ENCODE measurements around the gene RALGPS2. TPM values are rescaled to one million over a fixed set of nuclear protein-coding genes. Genes with fewer than 3 reads are reported as not detected.

The RALGPS2 gene
- total and polyA plus RNA-seq, 2 of the 13 experiments (the other 11 are each of a cell fraction or from before 2014, with no cell fraction given) = 15.6 to 36.0 TPM

DNA sequence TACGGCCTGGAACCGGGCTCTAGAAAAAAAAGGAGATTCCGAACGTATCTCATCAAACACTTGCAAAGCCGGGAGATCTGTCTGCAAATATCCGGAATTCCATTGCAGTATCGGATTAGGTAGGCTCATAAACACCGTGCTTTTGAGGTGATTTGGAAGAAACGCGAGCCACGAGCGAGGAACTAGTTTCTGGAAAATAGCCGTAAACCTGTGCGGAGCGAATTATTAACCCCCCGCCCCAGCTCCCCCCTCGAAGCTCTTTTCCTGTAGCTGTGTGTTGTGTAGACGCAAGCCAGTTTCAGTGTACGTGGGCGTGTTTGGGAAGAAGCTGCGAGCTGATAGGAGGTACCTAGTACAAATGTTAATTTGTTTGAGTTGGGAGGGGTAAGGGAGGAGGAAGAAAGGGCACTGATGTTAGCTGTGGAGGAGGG is 1.1 kb downstream of the RALGPS2 start (continued):
- TF ChIP-seq STAG1 (CRISPR knock-in tag; IDR thresholded peaks at IDR 0.05) (no peak), SMC3 (IDR thresholded peaks at IDR 0.05; ENCODE audit: low read length) (no peak), HOXA7 (CRISPR knock-in tag; IDR thresholded peaks at IDR 0.05) (no peak), NFYC (CRISPR knock-in tag; IDR thresholded peaks at IDR 0.05) (peak; percentile 52), CHCHD3 (CRISPR knock-in tag; IDR thresholded peaks at IDR 0.05) (no peak), SP2 (CRISPR knock-in tag; IDR thresholded peaks at IDR 0.05) (no peak), ZKSCAN8 (CRISPR knock-in tag; IDR thresholded peaks at IDR 0.05; ENCODE audit: borderline replicate concordance) (no peak; the same call in 1 of the 2 replicates), ZFY (CRISPR knock-in tag; IDR thresholded peaks at IDR 0.05) (peak; percentile 73), BHLHE40 (IDR thresholded peaks at IDR 0.05; ENCODE audit: low read length) (no peak), GFI1 (CRISPR knock-in tag; IDR thresholded peaks at IDR 0.05; ENCODE audit: borderline replicate concordance) (no peak), MIER2 (CRISPR knock-in tag; IDR thresholded peaks at IDR 0.05) (no peak), ZBTB20 (CRISPR knock-in tag; IDR thresholded peaks at IDR 0.05; ENCODE audit: borderline replicate concordance, low read depth) (no peak), ZNF777 (CRISPR knock-in tag; IDR thresholded peaks at IDR 0.05) (peak; percentile 57; the same call in 1 of the 2 replicates), POLR2AphosphoS5 (IDR thresholded peaks at IDR 0.05; ENCODE audit: low read depth, low read length) (peak; percentile 90), ZNF557 (CRISPR knock-in tag; IDR thresholded peaks at IDR 0.05) (no peak), ZNF766 (CRISPR knock-in tag; IDR thresholded peaks at IDR 0.05; ENCODE audit: borderline replicate concordance) (peak; percentile 40; the same call in 1 of the 2 replicates), KLF13 (CRISPR knock-in tag; IDR thresholded peaks at IDR 0.05) (no peak), TFAP4 (IDR thresholded peaks at IDR 0.05; ENCODE audit: borderline replicate concordance, low read depth) (no peak), TIGD3 (CRISPR knock-in tag; IDR thresholded peaks at IDR 0.05; ENCODE audit: borderline replicate concordance) (no peak), CENPBD1 (CRISPR knock-in tag; IDR thresholded peaks at IDR 0.05; ENCODE audit: borderline replicate concordance, low read depth) (no peak), ZNF768 (CRISPR knock-in tag; IDR thresholded peaks at IDR 0.05) (no peak), MTF1 (CRISPR knock-in tag; IDR thresholded peaks at IDR 0.05) (no peak), TRIM24 (CRISPR knock-in tag; IDR thresholded peaks at IDR 0.05) (no peak), HDAC2 (CRISPR knock-in tag; IDR thresholded peaks at IDR 0.05) (no peak), SP4 (CRISPR knock-in tag; IDR thresholded peaks at IDR 0.05) (no peak)
- TF ChIP-seq, protein P1, sequence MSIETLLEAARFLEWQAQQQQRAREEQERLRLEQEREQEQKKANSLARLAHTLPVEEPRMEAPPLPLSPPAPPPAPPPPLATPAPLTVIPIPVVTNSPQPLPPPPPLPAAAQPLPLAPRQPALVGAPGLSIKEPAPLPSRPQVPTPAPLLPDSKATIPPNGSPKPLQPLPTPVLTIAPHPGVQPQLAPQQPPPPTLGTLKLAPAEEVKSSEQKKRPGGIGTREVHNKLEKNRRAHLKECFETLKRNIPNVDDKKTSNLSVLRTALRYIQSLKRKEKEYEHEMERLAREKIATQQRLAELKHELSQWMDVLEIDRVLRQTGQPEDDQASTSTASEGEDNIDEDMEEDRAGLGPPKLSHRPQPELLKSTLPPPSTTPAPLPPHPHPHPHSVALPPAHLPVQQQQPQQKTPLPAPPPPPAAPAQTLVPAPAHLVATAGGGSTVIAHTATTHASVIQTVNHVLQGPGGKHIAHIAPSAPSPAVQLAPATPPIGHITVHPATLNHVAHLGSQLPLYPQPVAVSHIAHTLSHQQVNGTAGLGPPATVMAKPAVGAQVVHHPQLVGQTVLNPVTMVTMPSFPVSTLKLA (IDR thresholded peaks at IDR 0.05) = no peak
- TF ChIP-seq, protein P2, sequence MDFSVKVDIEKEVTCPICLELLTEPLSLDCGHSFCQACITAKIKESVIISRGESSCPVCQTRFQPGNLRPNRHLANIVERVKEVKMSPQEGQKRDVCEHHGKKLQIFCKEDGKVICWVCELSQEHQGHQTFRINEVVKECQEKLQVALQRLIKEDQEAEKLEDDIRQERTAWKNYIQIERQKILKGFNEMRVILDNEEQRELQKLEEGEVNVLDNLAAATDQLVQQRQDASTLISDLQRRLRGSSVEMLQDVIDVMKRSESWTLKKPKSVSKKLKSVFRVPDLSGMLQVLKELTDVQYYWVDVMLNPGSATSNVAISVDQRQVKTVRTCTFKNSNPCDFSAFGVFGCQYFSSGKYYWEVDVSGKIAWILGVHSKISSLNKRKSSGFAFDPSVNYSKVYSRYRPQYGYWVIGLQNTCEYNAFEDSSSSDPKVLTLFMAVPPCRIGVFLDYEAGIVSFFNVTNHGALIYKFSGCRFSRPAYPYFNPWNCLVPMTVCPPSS (IDR thresholded peaks at IDR 0.05) = no peak
- TF ChIP-seq, protein P3, sequence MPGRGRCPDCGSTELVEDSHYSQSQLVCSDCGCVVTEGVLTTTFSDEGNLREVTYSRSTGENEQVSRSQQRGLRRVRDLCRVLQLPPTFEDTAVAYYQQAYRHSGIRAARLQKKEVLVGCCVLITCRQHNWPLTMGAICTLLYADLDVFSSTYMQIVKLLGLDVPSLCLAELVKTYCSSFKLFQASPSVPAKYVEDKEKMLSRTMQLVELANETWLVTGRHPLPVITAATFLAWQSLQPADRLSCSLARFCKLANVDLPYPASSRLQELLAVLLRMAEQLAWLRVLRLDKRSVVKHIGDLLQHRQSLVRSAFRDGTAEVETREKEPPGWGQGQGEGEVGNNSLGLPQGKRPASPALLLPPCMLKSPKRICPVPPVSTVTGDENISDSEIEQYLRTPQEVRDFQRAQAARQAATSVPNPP (CRISPR knock-in tag; IDR thresholded peaks at IDR 0.05) = no peak; the same call in 1 of the 2 replicates

Measured in HepG2 (cell line).